ENCODE results near the gene PLA2G4D.

PLA2G4D gene

DNA sequence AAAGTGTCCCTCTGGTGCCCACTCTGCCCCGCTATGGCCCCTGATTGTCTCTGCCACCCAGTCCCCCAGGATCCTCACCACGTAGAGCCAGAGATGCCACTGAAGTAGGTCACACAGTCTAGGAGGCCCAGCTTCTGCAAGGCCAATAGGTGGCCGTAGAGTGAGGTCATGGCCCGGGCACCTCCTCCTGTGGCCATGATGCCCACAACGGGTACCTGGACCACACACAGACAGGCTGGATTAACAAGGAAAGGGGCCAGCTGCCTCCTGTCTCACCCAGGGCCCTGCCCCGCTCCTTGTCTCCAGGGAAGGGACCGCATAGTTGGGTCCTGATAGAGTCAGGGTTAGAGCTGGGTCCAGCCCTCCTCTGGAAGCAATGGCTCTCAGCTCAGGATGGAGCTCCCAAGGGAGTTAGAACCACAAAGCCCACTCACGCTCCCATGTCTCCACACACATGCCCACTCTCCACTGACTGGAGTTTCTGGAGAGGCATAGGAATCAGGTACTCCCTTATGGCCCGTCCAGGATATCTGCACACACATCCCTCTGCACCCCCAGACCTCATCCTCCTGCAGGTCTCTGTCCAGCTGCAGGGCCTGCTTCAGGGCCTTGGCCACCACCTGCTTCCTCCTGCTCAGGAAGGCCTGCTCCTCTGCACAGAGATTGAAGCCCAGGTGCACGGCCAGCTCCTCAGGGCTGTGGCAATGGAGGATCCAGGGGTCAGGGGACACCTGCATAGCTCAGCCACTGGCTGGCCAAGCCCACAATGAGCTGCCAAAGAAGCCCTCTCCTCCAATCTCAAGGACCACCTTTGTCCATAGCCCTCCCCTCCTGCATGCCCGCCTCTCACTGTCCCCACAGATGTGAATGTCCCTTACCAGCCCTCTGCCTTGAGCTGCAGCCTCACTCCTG, 13.2 kb downstream of the PLA2G4D start:
- no peak for TF ChIP-seq ZNF274 (IDR thresholded peaks at IDR 0.05; ENCODE audit: low read depth, low read length)
- H3K4me3 ChIP-seq (ENCODE audit: low read length) = no peak overlapping the region

GRCh38 chr15:42080186-42080918, 14.0 kb downstream of the PLA2G4D start:
- H3K4me3 ChIP-seq (ENCODE audit: low read length) = no peak overlapping the region
- TF ChIP-seq ZNF274 (IDR thresholded peaks at IDR 0.05; ENCODE audit: low read depth, low read length) = no peak

DNA sequence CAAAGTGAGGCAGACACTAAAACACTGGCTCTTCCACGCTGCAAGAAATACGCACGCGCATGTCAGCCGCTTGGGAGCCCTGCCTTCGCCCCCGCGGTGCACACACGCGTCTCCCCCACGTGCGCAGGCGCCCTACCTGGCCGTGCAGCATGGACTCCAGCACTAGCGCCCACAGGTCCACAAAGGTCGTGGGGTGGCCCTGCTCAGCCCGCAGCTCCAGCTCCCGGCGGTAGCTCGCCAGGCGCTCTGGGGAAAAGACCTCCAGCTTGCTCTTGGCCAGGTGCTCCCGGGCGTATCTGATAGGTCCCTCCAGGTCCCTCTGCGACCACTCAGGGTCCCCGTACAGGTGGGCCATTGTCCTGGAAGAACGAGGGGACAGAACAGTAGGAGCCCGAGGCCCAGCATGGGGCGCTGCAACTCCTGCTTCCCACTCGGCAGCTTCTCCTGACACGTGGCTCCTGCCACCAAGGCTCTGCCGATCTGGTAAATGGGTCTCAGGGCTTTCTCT, 14.9 kb downstream of the PLA2G4D start:
- no peak for TF ChIP-seq ZNF274 (IDR thresholded peaks at IDR 0.05; ENCODE audit: low read depth, low read length)
- H3K4me3 ChIP-seq (ENCODE audit: low read length) = no peak overlapping the region

GRCh38 chr15:42078903-42079302, 15.5 kb downstream of the PLA2G4D start:
- no peak for TF ChIP-seq ZNF274 (IDR thresholded peaks at IDR 0.05; ENCODE audit: low read depth, low read length)
- H3K4me3 ChIP-seq (ENCODE audit: low read length) = no peak overlapping the region

GRCh38 chr15:42077689-42078088, 16.7 kb downstream of the PLA2G4D start:
- H3K4me3 ChIP-seq (ENCODE audit: low read length) = no peak overlapping the region
- TF ChIP-seq ZNF274 (IDR thresholded peaks at IDR 0.05; ENCODE audit: low read depth, low read length) = no peak

DNA sequence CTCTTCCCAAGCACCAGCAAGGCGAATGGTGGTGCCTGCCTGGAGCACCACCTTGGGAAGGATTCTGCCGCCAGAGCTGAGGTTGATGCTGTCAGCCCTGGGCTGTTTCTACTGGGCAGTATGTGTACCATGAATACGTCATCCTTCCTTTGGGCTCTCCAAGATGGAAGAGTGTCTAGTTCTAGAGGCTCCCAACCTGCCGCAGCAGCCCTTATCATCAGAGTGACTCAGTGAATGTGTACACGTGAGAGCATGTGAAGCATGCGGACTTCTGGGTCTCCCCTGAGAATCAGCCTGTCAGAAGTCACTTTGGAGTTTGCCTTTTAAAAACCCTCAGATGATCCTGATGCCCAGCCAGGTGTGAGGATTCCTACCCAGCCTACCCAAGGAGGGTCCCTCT, 20.9 kb downstream of the PLA2G4D start:
- no peak overlapping the region for H3K4me3 ChIP-seq (ENCODE audit: low read length)
- no peak for TF ChIP-seq ZNF274 (IDR thresholded peaks at IDR 0.05; ENCODE audit: low read depth, low read length)

DNA sequence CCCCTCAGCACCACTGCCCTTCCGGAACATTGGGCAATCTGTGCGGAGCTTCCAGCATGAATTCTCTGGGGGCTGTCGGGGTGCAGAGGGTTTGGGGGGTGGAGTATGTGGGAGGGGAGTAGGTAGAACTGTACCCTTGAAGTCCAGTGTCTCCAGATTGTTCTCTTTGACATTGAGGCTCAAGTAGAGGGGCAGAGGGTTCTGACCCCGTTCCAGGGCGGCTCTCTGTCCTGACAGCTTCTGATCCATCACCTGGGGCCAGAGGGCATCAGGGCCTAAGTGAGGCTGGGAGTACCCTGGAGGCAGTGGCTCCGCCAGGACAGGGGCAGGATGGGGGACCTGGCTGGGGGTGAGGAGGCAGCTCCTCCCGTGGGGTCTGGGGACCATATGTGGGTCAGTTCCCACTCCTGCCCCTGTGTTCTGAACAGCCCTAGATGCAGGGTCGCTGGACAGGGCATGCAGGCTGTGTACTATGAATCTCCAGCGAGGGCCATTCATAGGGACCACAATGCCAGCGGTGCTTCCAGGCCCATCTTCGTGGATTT, 22.1 kb downstream of the PLA2G4D start:
- no peak for TF ChIP-seq ZNF274 (IDR thresholded peaks at IDR 0.05; ENCODE audit: low read depth, low read length)
- no peak overlapping the region for H3K4me3 ChIP-seq (ENCODE audit: low read length)

DNA sequence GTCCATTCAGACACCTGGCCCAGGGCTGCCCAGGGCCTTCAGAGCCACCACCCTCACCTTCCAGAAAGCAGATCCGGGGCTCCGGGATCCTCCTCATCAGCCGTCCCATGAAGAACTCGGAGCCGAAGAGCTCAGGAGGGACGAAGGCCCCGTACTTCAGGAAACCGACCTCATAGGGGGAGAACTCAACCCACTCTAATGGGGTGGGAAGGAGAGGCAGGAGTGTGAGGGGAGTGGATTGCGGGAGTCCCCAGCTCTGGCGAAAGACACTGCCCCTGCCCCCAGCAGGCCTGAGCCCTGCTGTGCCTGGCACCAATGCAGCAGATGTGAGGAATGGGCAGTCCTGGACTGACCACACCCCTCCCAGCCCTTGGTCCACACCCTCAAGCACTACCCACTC, 22.6 kb downstream of the PLA2G4D start:
- no peak for TF ChIP-seq ZNF274 (IDR thresholded peaks at IDR 0.05; ENCODE audit: low read depth, low read length)
- no peak overlapping the region for H3K4me3 ChIP-seq (ENCODE audit: low read length)

DNA sequence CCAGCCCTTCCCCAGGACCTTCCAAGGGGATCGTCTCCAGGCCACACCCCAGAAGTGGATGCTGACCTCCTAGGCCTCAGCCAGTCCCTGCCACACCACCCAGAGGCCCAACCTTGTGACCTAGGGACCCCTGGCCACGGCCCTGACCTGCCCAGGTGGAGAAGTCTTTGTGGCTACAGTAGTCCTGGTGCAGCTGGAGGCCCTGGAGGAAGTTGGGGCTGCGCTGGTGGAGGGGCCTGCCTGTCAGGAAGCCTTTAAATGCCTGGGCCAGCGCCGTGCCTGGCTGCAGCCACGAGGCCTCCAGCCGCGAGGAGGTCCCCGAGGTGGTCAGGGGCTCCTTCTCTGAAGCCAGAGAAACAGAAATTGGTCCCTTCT, 23.4 kb downstream of the PLA2G4D start:
- no peak overlapping the region for H3K4me3 ChIP-seq (ENCODE audit: low read length)
- no peak for TF ChIP-seq ZNF274 (IDR thresholded peaks at IDR 0.05; ENCODE audit: low read depth, low read length)

DNA sequence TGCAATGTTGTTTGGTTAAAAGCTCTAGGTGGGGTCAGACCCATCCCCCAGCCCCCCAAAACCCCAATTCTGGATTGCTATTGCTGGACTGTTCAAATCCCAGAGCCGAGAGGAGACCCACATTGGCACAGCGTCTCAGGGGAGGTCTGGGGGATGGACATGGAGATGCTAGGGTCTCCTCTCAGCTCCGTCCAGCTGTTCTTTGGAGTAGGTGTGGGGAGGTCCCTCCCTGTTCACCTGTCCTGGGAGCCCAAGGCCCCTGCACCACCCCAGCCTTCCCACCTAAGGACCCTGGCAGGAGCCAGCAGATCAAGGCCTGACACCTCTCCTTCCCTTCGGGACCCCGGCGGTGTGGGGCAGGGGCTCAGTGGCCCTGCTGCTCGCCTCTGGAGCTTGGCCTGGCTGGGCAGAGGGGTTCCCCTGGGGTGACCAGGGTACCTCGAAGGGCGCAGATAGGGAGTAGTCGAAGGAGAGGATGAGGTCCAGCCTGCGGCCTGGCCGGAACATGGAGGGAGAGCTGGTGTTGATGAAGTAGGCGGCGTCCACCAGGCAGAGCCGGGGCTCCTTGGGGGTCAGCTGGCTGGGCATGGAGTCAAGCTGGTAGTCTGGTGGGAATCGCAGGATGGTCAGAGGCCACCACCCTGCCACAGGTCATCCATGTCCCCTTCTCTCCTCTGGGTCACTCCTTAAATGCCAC, 23.9 kb downstream of the PLA2G4D start:
- H3K4me3 ChIP-seq (ENCODE audit: low read length) = no peak overlapping the region
- TF ChIP-seq ZNF274 (IDR thresholded peaks at IDR 0.05; ENCODE audit: low read depth, low read length) = no peak

- no peak overlapping the region for H3K4me3 ChIP-seq (ENCODE audit: low read length)
- TF ChIP-seq ZNF274 (IDR thresholded peaks at IDR 0.05; ENCODE audit: low read depth, low read length) = no peak
Measured at GRCh38 chr15:42069496-42070278, 24.7 kb downstream of the PLA2G4D start.

DNA sequence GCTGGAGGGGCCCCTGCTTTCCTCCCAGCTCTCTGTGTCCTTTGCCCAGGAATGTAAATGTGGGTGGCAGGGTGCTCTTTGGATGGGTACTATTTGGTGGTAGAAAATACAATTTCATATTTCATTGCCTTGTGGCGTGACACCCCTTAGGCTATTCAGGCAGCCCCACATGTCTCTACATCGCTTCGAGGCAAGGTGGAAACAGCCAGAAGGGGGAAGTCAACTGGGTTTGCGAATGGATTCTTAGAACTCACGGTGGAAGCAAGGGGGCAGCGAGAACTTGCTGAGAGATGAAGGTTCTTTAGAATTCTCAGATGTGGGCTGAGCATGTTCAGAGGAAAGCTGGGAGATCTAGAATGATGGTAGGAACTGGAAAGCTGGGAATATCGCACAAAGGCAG, 25.3 kb downstream of the PLA2G4D start:
- no peak for TF ChIP-seq ZNF274 (IDR thresholded peaks at IDR 0.05; ENCODE audit: low read depth, low read length)
- H3K4me3 ChIP-seq (ENCODE audit: low read length) = no peak overlapping the region

DNA sequence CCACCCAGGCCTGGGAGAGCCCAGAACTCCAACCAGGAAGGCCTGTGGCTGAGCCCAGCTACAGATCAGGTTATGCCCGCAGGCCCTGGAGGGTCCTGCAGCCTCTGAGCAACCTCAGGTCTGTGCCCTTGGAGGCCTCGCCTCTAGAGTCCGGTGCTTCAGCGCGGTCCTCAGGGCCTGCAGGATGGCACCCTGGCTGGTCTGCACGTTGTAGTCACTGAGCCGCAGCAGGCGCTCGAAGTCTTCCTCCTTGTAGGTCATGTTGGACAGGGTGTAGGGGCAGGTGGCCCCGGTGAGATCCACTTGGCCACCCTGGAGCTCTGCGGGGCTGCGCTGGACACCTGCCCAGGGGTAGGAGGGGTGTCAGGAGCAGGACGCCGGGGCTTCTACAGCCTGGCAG, 25.8 kb downstream of the PLA2G4D start:
- no peak overlapping the region for H3K4me3 ChIP-seq (ENCODE audit: low read length)
- TF ChIP-seq ZNF274 (IDR thresholded peaks at IDR 0.05; ENCODE audit: low read depth, low read length) = no peak

Data from GM08714 (cell line).